Hematopoietic multipotent progenitor cell treated with erythropoietin and hydrocortisone succinate and interleukin-3 and kit ligand, for 6 days (in vitro differentiated cells): ENCODE data around the gene GRAMD2B.

Source experiments
- DNase-seq: peaks from one replicate; pipeline ENCODE4 v3.0.0-alpha.2; 2015

Gene GRAMD2B

DNA sequence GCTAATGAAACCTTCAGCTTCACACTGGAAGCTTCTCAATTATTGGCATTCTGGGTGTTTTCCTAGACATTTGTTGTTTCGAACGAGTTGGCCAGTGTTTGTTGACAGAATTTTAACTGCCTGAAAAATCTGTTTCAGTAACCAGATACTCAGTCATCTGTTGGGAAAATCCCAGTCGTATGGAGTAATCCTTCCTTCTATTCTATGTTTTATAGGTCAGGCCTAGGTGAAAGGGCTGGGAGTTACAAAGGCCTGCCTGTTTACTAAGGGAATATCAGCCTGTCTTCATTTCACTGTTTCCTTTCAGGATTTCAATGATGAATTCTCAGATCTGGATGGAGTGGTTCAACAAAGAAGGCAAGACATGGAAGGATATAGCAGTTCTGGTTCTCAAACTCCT, 59.9 kb downstream of the GRAMD2B start:
- DNase-seq = no peak

- DNase-seq = no peak
Observed at GRCh38 chr5:126484253-126484652, 61.0 kb downstream of the GRAMD2B start.

GRCh38 chr5:126486332-126486731, 63.1 kb downstream of the GRAMD2B start:
- no peak for DNase-seq

- no peak for DNase-seq
Observed at GRCh38 chr5:126487596-126487995, 64.4 kb downstream of the GRAMD2B start.

DNA sequence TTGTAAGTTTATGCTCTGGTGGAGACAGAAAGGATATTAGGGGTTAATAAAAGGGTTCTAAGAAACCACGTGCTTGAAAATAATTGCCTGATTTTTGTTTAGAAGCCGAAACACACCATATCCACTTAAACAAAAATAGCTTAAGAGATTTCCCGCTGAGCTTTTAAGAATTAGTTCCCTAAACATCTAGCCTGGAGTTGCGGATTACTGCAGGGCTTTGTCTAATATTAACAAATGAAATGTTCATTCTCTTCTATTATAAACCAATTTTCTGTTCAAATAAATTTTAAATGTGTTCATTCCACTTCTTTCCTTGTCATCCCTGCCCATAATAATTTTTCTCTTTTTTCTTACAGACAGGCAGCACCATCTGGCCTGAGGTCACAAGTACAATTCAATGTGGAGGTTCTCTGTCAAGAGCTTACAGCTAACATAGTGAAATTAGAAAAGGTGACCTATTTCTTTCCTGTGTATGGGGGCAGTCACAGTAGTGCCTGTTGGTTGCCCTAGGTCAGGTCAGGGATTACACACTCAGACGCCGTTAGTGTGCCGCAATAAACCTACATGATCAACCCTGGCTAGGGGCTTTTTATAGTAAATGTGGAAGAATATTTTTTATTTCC, 65.3 kb downstream of the GRAMD2B start:
- no peak for DNase-seq

GRCh38 chr5:126490167-126490940, 67.1 kb downstream of the GRAMD2B start:
- DNase-seq = peak; percentile 22

DNA sequence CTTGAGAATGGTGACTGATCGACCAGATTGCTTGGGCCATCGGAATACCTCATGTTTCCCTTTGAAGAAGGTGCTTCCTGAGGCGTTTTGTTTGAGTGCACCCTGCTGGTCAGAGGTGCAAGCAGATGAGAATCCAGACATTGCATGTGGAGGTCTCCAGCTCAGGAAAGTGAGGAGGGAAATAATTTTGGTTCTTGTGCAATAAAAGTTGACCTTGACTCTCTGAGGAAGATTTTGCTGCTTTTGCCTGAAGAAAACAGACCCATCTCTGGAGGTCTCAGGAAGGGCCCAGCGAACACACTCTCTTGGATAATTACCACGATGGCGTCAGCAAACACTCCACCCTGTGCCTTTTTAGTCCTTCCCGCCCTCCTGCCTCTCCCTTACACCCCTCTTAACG, 69.7 kb downstream of the GRAMD2B start:
- no peak for DNase-seq

- no peak for DNase-seq
Observed at GRCh38 chr5:126494393-126494792, 71.2 kb downstream of the GRAMD2B start.

DNA sequence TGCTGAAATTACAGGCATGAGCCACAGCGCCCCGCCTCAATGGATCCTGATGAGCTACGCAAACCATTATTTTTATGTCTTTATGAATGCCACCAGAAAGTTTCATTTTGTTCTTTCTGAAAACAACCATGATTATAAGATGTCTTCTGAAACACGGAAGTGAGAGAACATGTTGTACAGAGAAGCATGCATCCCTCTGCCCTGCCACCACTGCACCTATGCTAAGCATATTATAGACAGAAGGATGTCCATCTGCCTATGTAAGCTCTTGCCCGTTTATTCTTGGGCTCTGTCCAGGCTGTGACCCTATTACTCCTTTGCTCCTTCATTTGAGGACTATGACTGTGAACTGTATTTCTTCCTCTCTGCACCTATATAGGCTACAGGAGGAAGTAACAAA, 74.3 kb downstream of the GRAMD2B start:
- DNase-seq = no peak

- DNase-seq = no peak
Observed at GRCh38 chr5:126499278-126499677, 76.1 kb downstream of the GRAMD2B start.

DNA sequence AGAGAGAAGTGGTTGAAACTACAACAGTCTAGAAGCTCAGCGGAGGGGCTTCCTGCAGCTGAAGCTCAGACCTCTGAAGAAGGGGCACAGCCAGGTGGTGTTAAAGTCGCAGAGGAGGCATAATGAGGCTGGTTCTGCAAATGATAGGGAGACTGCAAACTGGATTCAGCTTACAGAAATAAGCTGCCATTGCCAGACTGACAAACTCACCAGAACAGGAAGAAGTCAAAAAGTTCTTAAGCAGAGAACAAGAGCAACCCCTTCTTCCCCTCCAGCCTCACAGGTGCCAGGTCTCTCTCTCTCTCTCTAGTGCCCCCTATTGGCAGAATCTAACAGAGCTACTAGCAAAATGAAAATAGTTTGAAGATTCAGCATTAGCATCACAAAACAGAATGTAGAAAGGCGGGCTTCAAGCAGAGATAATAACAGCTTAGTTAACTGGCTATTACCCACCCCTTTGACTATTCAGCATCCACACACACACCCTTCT, 76.7 kb downstream of the GRAMD2B start:
- peak; percentile 69 for DNase-seq

GRCh38 chr5:126501448-126501847, 78.2 kb downstream of the GRAMD2B start:
- no peak for DNase-seq

GRCh38 chr5:126503602-126504104, 80.4 kb downstream of the GRAMD2B start:
- DNase-seq = no peak

DNA sequence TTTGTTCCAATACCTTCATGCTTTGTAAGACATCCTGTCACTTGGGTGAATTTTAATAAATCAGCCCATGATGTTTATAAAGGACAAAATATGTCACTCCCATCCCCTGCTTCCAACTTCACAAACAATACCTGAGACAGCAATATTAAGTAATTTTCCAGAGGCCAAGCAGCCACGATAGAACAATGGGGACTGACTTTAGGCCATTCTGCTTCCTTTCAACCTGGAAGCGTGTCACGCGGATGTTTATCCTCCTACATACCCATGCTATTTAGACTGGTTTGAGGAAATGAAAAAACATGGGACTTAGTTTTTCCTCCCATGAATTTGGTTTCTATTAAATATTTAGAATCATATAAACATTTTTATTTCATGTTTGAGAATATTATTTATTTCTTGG, 82.9 kb downstream of the GRAMD2B start:
- DNase-seq = no peak

GRCh38 chr5:126508251-126508961, 85.2 kb downstream of the GRAMD2B start:
- no peak for DNase-seq

GRCh38 chr5:126508962-126509279, 85.7 kb downstream of the GRAMD2B start:
- no peak for DNase-seq

DNA sequence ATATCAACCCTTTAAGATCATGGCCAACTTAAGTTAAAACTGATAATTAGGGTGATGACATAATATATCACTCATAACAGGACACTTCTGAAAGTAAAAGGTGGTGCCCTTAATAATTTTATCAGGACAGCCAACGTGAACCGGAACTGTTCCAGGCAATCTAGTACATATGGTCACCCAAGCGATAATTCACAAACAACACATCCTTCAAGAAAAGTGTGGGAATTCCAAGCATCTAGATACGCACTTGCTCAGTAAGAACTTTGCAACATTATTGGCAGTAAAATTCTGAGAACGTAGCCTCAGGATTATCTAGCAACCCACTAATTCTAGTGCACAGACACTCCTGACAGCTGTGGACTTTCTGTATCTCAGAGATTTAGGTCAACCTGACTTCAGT, 86.1 kb downstream of the GRAMD2B start:
- DNase-seq = no peak

DNA sequence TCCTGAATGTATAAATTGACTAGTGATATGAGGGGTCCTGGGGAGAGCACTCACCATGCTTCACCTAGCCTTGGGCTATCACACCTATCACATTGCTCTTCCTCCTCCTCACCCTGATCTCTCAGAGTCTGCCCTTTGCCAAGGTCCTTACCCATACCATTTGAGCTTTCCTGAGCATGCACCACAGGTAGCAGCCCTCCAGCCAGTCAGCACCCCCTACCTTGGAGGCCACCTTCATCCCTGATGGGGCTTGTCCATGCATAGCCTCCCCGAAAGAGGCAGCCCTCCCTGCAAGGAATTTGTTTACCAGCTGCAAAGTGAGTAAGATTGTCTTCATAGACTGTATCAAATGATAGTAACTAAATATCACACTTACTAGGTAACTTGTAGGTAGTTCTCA, 88.8 kb downstream of the GRAMD2B start:
- no peak for DNase-seq

- DNase-seq = no peak
Observed at GRCh38 chr5:126512451-126512850, 89.2 kb downstream of the GRAMD2B start.

DNA sequence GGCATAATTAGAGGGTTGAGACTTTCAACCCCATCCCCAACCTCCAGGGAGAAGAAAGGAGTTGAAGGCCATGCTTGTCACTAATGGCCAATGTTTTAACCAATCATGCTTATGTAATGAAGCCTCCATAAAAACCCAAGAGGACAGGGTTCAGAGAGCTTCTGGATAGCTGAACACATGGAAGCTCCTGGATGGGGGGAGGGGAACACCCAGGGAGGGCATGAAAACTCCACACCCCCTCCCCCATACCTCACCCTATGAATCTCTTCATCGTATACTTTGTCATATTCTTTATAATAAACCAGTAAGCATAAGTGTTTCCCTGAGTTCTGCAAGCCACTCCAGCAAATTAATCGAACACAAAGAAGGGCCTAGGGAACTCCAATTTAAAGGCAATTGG, 90.1 kb downstream of the GRAMD2B start:
- no peak for DNase-seq

DNA sequence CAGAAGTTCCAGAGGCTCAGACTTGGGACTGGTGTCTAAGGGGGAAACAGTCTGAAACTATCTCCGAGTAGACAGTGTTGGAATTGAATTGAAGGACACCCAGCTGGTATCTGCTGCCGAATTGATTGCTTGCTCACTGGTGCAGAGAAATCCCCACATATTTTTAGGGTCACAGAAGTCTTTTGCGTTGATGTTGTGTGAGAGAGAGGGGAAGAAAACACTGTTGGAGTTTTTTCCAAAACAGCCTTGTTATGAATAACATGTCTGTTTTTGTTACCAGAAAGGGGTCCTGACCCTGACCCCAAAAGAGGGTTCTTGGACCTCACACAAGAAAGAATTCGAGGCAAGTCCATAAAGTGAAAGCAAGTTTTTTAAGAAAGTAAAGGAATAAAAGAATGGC, 90.5 kb downstream of the GRAMD2B start:
- no peak for DNase-seq

DNA sequence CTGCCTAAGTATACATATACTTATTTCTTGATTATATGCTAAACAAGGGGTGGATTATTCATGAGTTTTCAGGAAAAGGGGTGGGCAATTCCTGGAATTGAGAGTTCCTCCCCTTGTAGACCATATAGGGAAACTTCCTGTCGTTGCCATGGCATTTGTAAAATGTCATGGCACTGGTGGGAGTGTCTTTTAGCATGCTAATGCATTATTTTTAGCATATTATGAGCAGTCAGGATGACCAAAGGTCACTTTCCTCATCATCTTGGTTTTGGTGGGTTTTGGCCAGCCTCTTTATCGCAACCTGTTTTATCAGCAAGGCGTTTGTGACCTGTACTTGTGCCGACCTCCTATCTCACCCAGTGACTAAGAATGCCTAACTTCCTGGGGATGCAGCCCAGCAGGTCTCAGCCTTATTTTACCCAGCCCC, 90.9 kb downstream of the GRAMD2B start:
- peak; percentile 36 for DNase-seq

DNA sequence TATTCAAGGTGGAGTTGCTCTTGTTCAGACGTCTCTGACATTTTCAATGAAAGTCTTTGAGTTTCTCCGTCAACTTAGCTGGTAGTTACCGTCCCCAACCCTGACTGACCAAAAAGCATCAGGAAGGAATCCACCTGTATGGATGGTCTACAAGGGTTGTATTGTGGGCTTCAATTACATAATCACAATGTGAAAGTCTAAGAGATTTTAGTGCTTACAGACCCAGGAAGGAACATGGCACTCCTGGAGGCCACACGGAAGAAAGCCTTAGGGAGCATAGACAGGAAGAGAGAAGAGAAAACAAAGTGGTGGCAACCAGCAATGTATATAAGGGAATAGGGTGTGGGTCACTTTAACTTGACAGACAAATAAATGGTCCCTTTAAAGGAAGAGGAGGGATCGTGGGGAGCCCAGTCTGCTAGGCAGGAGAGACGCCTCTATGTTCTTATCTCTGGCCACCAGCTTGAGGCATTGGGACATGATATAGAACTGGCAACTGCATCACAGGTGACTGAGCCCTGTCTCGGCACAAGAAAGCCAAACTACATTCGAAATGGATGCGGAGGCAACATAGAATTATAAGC, 91.4 kb downstream of the GRAMD2B start:
- peak; percentile 93 for DNase-seq
